Embryonic facial prominence (tissue), 1 donor: ENCODE measurements around the gene RASGRF1.

Experiments
- DNase-seq: peaks from one replicate; pipeline ENCODE4 v3.0.0-alpha.2; 2016; ENCODE audit errors: extremely low spot score

RASGRF1 gene

DNA sequence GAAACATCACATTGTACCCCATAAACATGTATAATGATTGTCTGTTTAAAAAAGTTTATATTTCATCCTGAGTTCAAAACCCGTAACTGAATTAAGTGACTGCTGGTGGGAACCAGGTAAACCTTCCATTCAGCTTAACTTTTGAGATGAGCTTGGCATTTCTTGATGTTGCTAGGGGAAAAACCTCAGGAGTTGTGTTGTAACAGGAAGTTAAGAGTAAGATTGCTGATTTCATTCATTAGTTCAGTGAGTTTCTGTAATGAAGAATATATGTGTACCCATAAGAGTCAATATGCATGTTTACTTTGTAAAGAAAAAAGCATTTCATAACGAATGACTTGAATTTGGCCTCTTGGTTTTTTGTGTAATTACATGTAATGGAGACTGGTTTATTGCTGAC is 178.3 kb downstream of the RASGRF1 start:
- no peak for DNase-seq

DNA sequence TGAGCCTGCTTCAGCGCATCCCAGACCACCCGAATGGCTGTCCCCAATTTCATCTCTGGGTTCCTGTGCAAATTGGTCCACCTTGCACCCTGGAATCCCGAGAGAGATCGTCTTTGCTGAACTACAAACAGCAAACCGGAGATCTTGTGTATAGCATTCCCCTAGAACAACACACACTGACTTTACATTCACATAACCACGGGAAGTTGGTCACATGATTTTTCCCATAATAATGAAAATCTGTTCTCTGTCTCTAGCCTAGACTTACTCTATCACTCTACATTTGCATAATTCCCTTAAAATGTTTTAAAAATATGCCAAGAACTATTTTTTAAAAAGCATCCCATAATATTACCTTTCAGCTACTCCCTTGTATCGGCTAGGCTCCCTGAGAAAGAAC is 180.3 kb downstream of the RASGRF1 start:
- DNase-seq = no peak
